Esophagus muscularis mucosa (tissue), 4 donors: ENCODE data around the gene MOCOS. TPM values are rescaled to one million over a fixed set of nuclear protein-coding genes. Genes with fewer than 3 reads are reported as not detected.

Experiments
- DNase-seq: peaks from one replicate; pipeline ENCODE4 v3.0.0-alpha.2; 2017; ENCODE audit errors: extremely low spot score
- H3K27ac ChIP-seq, 4 donors: fragments of 200-600 bp; sonication (generic); replicated peaks in 1 of 4; 1 replicate in 3 of 4; 2 replicates in 1 of 4; pipeline ENCODE4 v1.5.1; 2016 to 2019; ENCODE audit warnings: mild to moderate bottlenecking in 1 of 4
- H3K27me3 ChIP-seq, 4 donors: fragments of 200-600 bp; sonication (generic); one replicate each; pipeline versions ENCODE4 v1.5.1 to v1.6.0; 2016 to 2019
- H3K36me3 ChIP-seq, 4 donors: fragments of 200-600 bp; sonication (generic); one replicate each; pipeline ENCODE4 v1.5.1; 2016 to 2019
- H3K4me1 ChIP-seq, 4 donors: fragments of 200-600 bp; sonication (generic); one replicate each; pipeline ENCODE4 v1.5.1; 2016 to 2019
- H3K4me3 ChIP-seq, 4 donors: fragments of 200-600 bp; sonication (generic); 1 replicate in 2 of 4; 2 replicates in 2 of 4; pipeline ENCODE4 v1.5.1; 2016 to 2019; ENCODE audit warnings: mild to moderate bottlenecking in 4 of 4, moderate library complexity in 1 of 4
- H3K9me3 ChIP-seq, 4 donors: fragments of 200-600 bp; sonication (generic); 1 replicate in 3 of 4; 2 replicates in 1 of 4; pipeline ENCODE4 v1.5.1; 2016 to 2019
- EP300 ChIP-seq: sonication (generic); formaldehyde crosslinking; IDR thresholded peaks from one replicate; pipeline ENCODE4 v1.6.1; 2017; ENCODE audit warnings: antibody characterized with exemption
- POLR2A ChIP-seq: fragments of 450-650 bp; IDR thresholded peaks from one replicate; pipeline ENCODE4 v1.6.1; 2017; ENCODE audit warnings: antibody characterized with exemption, moderate library complexity, mild to moderate bottlenecking, low read depth
- POLR2AphosphoS5 ChIP-seq, 2 donors: sonication (generic); formaldehyde crosslinking; IDR thresholded peaks; one replicate each; pipeline ENCODE4 v1.6.1; 2017; ENCODE audit warnings: antibody characterized with exemption in 2 of 2
- WGBS: methylation state at CpG from one replicate; pipeline ENCODE4 v1.1.5; 2018; 5-methylcytosine and 5-hydroxymethylcytosine counted together
- intact Hi-C: fragments of 100-400 bp; cut with DNase I; formaldehyde crosslinking; loops from one replicate; pipeline ENCODE4 v1.15.1; 2023
- total RNA-seq, 4 donors: library from RNA; depleted of rRNA; stranded (reverse); fragments of >200 nt; gene quantifications; one replicate each; pipeline versions ENCODE4 v1.1.0 to v1.2.1, GENCODE V29; 2016
- TF ChIP-seq, protein P1 (sequence below), 3 experiments: fragments of 200-600 bp in 2 of 3; fragments of 450-650 bp in 1 of 3; sonication (generic) in 2 of 3; IDR thresholded peaks; one replicate each; pipeline ENCODE4 v1.5.1; 2017 to 2019; ENCODE audit warnings: antibody characterized with exemption in 3 of 3, mild to moderate bottlenecking in 2 of 3, moderate library complexity in 1 of 3

MOCOS gene
- total RNA-seq, 4 donors from 2014 or later = 0.98 to 1.7 (median 1.4) TPM

DNA sequence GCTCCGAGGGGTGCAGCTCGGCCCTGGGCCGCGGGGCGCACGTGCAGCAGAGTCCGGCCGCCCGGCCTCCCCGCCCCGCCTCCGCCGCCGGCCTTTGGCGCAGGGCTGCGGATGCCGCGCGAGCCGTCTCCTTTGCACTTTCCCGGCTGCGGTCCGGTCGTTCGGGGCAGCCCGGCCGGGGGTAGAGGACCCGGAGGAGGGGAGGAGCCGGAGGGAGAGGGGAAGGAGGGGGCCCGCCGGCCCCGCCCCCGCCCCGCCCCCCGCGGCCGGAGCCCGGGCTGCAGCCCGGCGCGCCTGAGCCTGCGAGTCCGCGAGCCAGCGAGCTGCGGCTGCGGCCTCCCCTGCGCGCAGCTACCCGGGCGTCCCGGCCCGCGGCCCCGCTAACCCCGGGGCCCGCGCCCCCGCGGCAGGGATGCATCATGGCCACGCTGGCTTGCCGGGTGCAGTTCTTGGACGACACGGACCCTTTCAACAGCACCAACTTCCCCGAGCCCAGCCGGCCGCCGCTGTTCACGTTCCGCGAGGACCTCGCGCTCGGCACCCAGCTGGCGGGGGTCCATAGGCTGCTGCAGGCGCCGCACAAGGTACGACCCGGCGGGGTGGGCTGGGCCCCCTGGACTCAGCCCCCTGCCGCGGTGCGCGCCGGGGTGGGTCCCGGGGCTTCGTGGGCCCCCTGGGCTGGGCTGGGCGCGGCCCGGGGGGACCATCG is 110.3 kb downstream of the MOCOS start, which contains the start of gene FHOD3:
FHOD3 (plus strand) TSS at position 297 of the 709 bp plus-strand sequence; CDS start at position 420, 123 bp downstream.
- peak; percentile 91 for DNase-seq
- intact Hi-C loops = loop anchor here (5.0 to 10.0 kb wide), 3 partner anchors 117 to 460 kb away; no protein-coding TSS in a partner anchor
- peak within 1 kb of the TSS; percentile 70 to 84 (median 80) for H3K4me3 ChIP-seq
- peaks cover 13 to 37% (median 27%) of the 10 kb centered on the region in 4 donors for H3K4me1 ChIP-seq
- no CpG with 5 or more reads among the region's 91 CpGs for WGBS
- TF ChIP-seq POLR2A = no peak
- no peak for TF ChIP-seq EP300
- TF ChIP-seq POLR2AphosphoS5 (IDR thresholded peaks at IDR 0.05) = no peak
- TF ChIP-seq, protein P1, sequence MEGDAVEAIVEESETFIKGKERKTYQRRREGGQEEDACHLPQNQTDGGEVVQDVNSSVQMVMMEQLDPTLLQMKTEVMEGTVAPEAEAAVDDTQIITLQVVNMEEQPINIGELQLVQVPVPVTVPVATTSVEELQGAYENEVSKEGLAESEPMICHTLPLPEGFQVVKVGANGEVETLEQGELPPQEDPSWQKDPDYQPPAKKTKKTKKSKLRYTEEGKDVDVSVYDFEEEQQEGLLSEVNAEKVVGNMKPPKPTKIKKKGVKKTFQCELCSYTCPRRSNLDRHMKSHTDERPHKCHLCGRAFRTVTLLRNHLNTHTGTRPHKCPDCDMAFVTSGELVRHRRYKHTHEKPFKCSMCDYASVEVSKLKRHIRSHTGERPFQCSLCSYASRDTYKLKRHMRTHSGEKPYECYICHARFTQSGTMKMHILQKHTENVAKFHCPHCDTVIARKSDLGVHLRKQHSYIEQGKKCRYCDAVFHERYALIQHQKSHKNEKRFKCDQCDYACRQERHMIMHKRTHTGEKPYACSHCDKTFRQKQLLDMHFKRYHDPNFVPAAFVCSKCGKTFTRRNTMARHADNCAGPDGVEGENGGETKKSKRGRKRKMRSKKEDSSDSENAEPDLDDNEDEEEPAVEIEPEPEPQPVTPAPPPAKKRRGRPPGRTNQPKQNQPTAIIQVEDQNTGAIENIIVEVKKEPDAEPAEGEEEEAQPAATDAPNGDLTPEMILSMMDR (IDR thresholded peaks at IDR 0.05) = peak in 1 of 3 experiments; percentile 2
- no peaks in the 10 kb centered on the region for H3K9me3 ChIP-seq
- peaks cover 0 to 10% (median 5%) of the 10 kb centered on the region in 4 donors for H3K27me3 ChIP-seq
- H3K36me3 ChIP-seq = no peaks in the 10 kb centered on the region
- H3K27ac ChIP-seq = peak within 1 kb of the TSS; percentile 78 to 87 (median 82)

DNA sequence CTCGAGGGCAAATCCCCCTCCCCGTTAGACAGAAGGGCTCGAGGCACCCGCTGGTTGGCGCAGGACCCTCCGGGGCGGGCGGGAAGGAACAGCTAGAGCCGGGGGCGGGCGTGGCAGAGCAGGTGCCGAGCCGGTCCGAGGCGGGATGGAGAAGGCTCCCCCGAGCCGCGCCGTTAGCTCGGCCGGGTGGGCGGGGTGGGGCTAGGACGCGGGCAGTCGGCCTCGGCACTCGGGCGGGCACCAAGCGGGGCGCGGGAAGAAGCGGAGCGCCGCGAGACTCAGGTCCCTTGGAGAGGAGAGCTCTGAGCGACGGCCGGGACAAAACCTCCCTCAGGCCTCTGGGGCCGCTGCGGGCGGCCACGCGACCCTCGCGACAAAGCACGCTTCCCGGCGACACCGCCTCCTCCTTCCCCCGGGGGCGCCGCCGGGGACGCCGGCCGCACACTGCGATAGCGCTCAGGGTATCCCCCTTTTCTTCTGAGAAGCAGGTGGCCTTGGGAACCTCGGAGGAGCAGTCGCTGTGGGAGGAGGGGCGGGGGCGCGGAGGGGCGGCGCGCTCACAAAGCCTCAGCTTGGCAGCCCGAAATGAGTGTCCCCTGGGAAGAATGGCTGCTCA is 110.9 kb downstream of the MOCOS start:
- H3K27me3 ChIP-seq = peaks cover 0 to 10% (median 5%) of the 10 kb centered on the region in 4 donors
- H3K36me3 ChIP-seq = no peaks in the 10 kb centered on the region
- TF ChIP-seq POLR2A (no peak), EP300 (no peak), POLR2AphosphoS5 (IDR thresholded peaks at IDR 0.05) (no peak)
- TF ChIP-seq, protein P1 (IDR thresholded peaks at IDR 0.05) = no peak
- H3K9me3 ChIP-seq = no peaks in the 10 kb centered on the region
- peak; percentile 81 for DNase-seq
- H3K4me3 ChIP-seq = peak overlapping the region; percentile 70 to 84 (median 80)
- 2% methylated on average over 32 of the region's 67 CpGs for WGBS
- H3K27ac ChIP-seq = peak overlapping the region; percentile 61 to 87 (median 73)
- intact Hi-C loops = loop anchor here (5.0 to 10.0 kb wide), 3 partner anchors 117 to 459 kb away; no protein-coding TSS in a partner anchor
- peaks cover 13 to 37% (median 27%) of the 10 kb centered on the region in 4 donors for H3K4me1 ChIP-seq

DNA sequence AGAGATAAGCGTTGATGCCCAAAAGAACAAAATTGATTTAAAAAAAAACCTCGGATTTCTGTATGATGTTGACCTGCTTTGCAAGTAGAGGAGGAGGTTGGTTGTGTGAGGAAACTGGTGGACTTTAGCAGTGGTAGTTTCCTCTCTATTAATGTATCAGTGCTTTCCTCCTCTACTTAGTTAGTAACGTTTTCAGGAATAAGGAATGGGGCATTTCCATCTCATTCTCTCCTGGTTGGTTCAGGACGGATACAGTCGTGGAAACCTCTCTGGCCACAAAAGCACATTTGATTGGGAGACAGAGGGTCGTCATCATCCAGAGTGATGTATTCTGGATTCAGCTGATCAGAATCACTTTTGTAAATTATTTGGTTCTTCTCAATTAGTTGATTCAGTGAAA is 111.7 kb downstream of the MOCOS start:
- DNase-seq = peak; percentile 34
- peaks cover 13 to 37% (median 27%) of the 10 kb centered on the region in 4 donors for H3K4me1 ChIP-seq
- no peaks in the 10 kb centered on the region for H3K9me3 ChIP-seq
- H3K36me3 ChIP-seq = no peaks in the 10 kb centered on the region
- peak overlapping the region in 2 of 4 donors; percentile 70 to 80 for H3K4me3 ChIP-seq
- no peak overlapping the region for H3K27ac ChIP-seq
- TF ChIP-seq, protein P1 (IDR thresholded peaks at IDR 0.05) = no peak
- TF ChIP-seq EP300 (no peak), POLR2AphosphoS5 (IDR thresholded peaks at IDR 0.05) (no peak), POLR2A (no peak)
- H3K27me3 ChIP-seq = peaks cover 0 to 10% (median 5%) of the 10 kb centered on the region in 4 donors
- intact Hi-C loops = loop anchor here (5.0 to 10.0 kb wide), 3 partner anchors 116 to 458 kb away; no protein-coding TSS in a partner anchor
- 84% methylated on average over 6 of the region's 6 CpGs for WGBS

DNA sequence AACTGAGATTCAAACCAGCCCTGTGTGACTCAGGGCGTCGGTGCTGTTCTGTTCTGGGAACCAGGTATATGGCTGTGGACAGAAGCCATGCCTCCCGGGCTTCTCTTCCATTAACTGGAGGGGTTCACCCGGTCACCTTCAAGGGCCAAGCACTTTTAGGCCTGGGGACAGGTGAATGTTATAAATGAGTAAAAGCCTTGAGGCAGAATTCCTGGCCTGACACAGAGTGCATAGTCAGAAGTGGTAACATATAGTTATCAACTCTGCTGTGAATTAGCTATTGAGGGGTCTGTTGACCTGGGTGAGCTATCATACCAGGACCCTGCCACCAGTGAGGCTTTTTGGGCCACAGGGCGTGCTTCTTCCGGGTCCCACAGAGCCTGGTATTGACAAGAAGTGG is 112.9 kb downstream of the MOCOS start:
- peak; percentile 83 for DNase-seq
- intact Hi-C loops = no loop called here
- Histone ChIP-seq H3K4me1 (peaks cover 13 to 37% (median 27%) of the 10 kb centered on the region in 4 donors), H3K27ac (no peak overlapping the region), H3K4me3 (no peak overlapping the region), H3K27me3 (peaks cover 0 to 10% (median 5%) of the 10 kb centered on the region in 4 donors), H3K36me3 (no peaks in the 10 kb centered on the region), H3K9me3 (no peaks in the 10 kb centered on the region)
- 97% methylated on average over 6 of the region's 6 CpGs for WGBS
- TF ChIP-seq, protein P1 (IDR thresholded peaks at IDR 0.05) = no peak
- no peak for TF ChIP-seq EP300
- no peak for TF ChIP-seq POLR2A
- no peak for TF ChIP-seq POLR2AphosphoS5 (IDR thresholded peaks at IDR 0.05)
